ENCODE measurements around the gene ELFN2. TPM values are rescaled to one million over a fixed set of nuclear protein-coding genes. Genes with fewer than 3 reads are reported as not detected.

Gene ELFN2
- total RNA-seq, 1 experiment from 2014 or later = 2.8 TPM

DNA sequence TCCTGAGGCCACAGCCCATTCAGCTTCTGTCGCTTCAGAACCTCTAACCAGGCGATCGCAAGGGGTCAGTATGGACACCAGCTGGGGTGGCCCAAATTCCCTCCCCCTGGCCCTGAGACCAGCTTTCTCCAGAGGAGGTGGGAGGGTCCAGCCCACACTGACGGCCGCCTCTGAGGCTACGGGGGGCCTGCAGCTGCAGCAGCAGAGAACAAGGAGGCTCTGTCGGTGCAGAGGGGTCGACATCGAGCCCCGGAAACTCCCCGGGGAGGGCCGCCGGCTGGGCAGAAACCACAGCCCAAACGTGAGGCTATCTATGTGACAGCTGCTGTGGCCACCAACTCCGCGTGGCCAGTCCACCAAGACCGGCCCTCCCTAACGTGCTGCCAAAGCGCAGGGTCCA, 40.8 kb downstream of the ELFN2 start:
- no peak for TF ChIP-seq CTCF (IDR thresholded peaks at IDR 0.05; ENCODE audit: unreplicated experiment)
- H3K27me3 Mint-ChIP-seq (ENCODE audit: unreplicated experiment) = peaks cover 55% of the 10 kb centered on the region
- H3K4me1 Mint-ChIP-seq (ENCODE audit: low read depth, unreplicated experiment) = peaks cover under 1% of the 10 kb centered on the region
- intact Hi-C loops (cut with micrococcal nuclease; ENCODE audit: unreplicated experiment) = no loop called here
- H3K36me3 Mint-ChIP-seq (ENCODE audit: insufficient read depth, unreplicated experiment) = no peaks in the 10 kb centered on the region
- no peak overlapping the region for H3K27ac Mint-ChIP-seq (ENCODE audit: unreplicated experiment)
- CTCF ChIA-PET = no interaction called here
- H3K4me3 Mint-ChIP-seq (ENCODE audit: low read depth, unreplicated experiment) = no peak overlapping the region
- no peak for DNase-seq
- no peaks in the 10 kb centered on the region for H3K9me3 Mint-ChIP-seq (ENCODE audit: low read depth, unreplicated experiment)
- BruUV-seq (replicated peaks) = no TSS peak

DNA sequence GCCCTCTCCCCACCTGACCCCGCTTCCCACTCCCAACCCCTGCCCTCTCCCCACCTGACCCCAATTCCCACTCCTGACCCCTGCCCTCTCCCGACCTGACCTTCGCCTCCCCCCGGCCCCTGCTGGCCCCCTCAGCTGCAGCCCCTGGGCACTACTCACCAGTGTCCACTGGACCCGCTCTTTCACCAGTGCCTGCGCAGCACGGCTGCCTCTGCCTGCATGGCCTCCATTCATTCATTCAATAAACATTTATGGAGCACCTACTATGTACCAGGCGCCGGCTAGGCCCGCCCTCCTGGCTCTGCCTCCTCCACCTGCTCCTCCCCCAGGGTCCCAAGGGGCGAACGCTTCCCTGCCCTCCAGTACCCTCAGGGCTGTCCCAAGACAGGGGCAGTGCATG, 42.6 kb downstream of the ELFN2 start:
- peaks cover 73% of the 10 kb centered on the region for H3K27me3 Mint-ChIP-seq (ENCODE audit: unreplicated experiment)
- peaks cover 5% of the 10 kb centered on the region for H3K36me3 Mint-ChIP-seq (ENCODE audit: insufficient read depth, unreplicated experiment)
- no peaks in the 10 kb centered on the region for H3K9me3 Mint-ChIP-seq (ENCODE audit: low read depth, unreplicated experiment)
- no peak overlapping the region for H3K27ac Mint-ChIP-seq (ENCODE audit: unreplicated experiment)
- H3K4me3 Mint-ChIP-seq (ENCODE audit: low read depth, unreplicated experiment) = no peak overlapping the region
- TF ChIP-seq CTCF (IDR thresholded peaks at IDR 0.05; ENCODE audit: unreplicated experiment) = no peak
- DNase-seq = no peak
- intact Hi-C loops (cut with micrococcal nuclease; ENCODE audit: unreplicated experiment) = no loop called here
- CTCF ChIA-PET = interaction anchor here (0.5 kb wide), 1 partner anchor 68 kb away, joined by 7 read pairs; no protein-coding TSS in a partner anchor
- BruUV-seq (replicated peaks) = no TSS peak
- peaks cover 6% of the 10 kb centered on the region for H3K4me1 Mint-ChIP-seq (ENCODE audit: low read depth, unreplicated experiment)

DNA sequence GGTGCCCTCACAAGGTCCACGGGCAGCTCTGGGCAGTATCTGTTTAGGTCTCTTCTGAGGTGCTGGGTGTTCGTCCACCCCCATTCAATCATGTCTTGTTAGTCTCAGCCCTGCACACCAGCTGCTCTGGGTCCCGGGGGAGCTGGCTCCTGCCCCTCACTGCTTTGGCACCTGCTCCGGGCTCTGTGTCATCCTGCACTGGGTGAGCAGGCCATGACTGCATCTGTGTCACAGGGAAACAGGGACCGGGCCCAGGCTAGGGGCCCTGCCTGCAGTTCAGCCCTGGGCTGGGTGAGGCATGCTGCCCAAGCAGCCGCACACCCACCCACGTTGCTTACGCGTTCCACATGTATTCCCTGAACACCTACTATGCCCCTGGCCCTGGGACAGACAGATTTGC, 43.9 kb downstream of the ELFN2 start:
- intact Hi-C loops (cut with micrococcal nuclease; ENCODE audit: unreplicated experiment) = no loop called here
- Mint-ChIP-seq H3K27ac (ENCODE audit: unreplicated experiment) (no peak overlapping the region), H3K27me3 (ENCODE audit: unreplicated experiment) (peaks cover 80% of the 10 kb centered on the region), H3K9me3 (ENCODE audit: low read depth, unreplicated experiment) (no peaks in the 10 kb centered on the region), H3K36me3 (ENCODE audit: insufficient read depth, unreplicated experiment) (peaks cover 8% of the 10 kb centered on the region), H3K4me1 (ENCODE audit: low read depth, unreplicated experiment) (peaks cover 13% of the 10 kb centered on the region), H3K4me3 (ENCODE audit: low read depth, unreplicated experiment) (no peak overlapping the region)
- CTCF ChIA-PET = no interaction called here
- BruUV-seq (replicated peaks) = no TSS peak
- DNase-seq = no peak
- no peak for TF ChIP-seq CTCF (IDR thresholded peaks at IDR 0.05; ENCODE audit: unreplicated experiment)

DNA sequence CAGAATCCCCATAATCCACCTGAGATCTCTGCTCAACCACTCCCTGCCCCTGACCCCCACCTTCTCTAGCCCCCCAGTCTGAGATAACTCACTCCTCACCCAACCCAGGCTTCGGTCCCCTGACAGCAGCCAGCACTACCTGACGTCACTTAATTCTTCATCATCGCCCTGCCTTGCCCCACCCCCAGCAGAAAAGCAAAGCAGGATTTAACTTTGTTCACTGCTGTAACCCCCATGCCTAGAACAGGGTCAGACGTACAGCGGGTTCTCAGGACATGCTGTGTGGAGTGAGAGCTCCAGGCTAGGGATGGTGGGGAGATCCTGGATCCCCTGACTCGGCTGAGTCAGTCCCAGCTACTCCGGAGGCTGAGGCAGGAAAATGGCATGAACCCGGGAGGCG, 45.8 kb downstream of the ELFN2 start:
- CTCF ChIA-PET = interaction anchor here (0.5 to 0.7 kb wide), 2 partner anchors 14 to 150 kb away, joined by 3 read pairs; no protein-coding TSS in a partner anchor
- H3K36me3 Mint-ChIP-seq (ENCODE audit: insufficient read depth, unreplicated experiment) = peaks cover 8% of the 10 kb centered on the region
- BruUV-seq (replicated peaks) = no TSS peak
- no peak for DNase-seq
- intact Hi-C loops (cut with micrococcal nuclease; ENCODE audit: unreplicated experiment) = no loop called here
- H3K4me1 Mint-ChIP-seq (ENCODE audit: low read depth, unreplicated experiment) = peaks cover 13% of the 10 kb centered on the region
- TF ChIP-seq CTCF (IDR thresholded peaks at IDR 0.05; ENCODE audit: unreplicated experiment) = no peak
- no peaks in the 10 kb centered on the region for H3K9me3 Mint-ChIP-seq (ENCODE audit: low read depth, unreplicated experiment)
- H3K27ac Mint-ChIP-seq (ENCODE audit: unreplicated experiment) = no peak overlapping the region
- H3K4me3 Mint-ChIP-seq (ENCODE audit: low read depth, unreplicated experiment) = no peak overlapping the region
- H3K27me3 Mint-ChIP-seq (ENCODE audit: unreplicated experiment) = peaks cover 80% of the 10 kb centered on the region
